Hematopoietic multipotent progenitor cell treated with erythropoietin and hydrocortisone succinate and interleukin-3 and kit ligand, for 6 days (in vitro differentiated cells): Measurements from ENCODE around the gene TNFRSF18.

Experiments used
- DNase-seq: peaks from one replicate; pipeline ENCODE4 v3.0.0-alpha.2; 2015

TNFRSF18 gene

GRCh38 chr1:1162597-1163537 lies 43.5 kb downstream of the TNFRSF18 start:
- DNase-seq = no peak

GRCh38 chr1:1161683-1162079 lies 44.7 kb downstream of the TNFRSF18 start:
- no peak for DNase-seq

DNA sequence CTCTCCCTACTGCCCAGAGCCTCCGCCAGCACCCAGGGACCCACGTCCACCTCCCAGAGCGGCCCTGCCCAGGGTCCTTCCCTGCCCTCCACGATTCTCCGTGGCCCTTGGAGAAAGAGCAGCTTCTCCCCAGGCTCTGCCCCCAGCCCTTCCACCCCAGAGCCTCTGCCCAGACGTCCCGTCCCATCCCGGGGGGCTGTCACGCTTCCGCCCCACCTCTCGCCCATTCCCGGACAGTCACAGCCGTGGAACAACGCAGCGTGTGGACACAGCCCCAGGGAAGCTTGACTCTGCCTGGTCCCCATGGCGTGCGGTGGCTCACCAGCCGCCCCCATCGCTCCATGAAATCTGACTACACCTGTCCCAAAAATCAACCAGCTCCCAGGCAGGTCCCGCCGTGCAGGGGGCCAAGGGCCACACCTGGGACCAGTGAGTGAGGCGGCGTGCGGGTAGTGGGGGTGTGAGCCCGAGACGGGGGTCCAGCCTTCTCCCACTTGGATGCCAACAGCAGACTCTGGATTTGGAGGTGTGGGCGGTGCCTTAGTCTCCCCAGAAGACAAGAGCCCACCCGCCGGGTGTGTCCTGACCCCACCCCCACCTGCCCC lies 45.2 kb downstream of the TNFRSF18 start:
- no peak for DNase-seq

GRCh38 chr1:1160281-1160930 lies 46.0 kb downstream of the TNFRSF18 start:
- no peak for DNase-seq

- peak; percentile 56 for DNase-seq
These were observed 48.3 kb downstream of the TNFRSF18 start for GRCh38 chr1:1157914-1158710.

- peak; percentile 90 for DNase-seq
These were observed 48.9 kb downstream of the TNFRSF18 start for GRCh38 chr1:1157426-1157913.

DNA sequence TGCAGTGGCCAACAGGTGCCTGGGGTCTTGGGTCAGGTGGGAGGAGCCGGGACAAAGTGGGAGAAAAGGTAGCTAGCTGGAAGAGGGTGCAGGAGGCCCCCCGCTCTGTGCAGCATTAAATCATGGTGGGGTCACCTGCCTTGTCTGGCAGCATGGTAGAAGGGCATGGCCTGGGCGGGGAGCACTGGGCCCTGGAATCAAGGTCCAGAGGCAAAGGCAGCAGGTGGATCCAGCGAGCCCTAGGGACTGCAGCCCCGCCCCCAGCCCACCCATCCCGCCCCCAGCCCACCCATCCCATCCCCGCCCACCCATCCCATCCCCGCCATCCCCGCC lies 49.4 kb downstream of the TNFRSF18 start:
- DNase-seq = no peak

DNA sequence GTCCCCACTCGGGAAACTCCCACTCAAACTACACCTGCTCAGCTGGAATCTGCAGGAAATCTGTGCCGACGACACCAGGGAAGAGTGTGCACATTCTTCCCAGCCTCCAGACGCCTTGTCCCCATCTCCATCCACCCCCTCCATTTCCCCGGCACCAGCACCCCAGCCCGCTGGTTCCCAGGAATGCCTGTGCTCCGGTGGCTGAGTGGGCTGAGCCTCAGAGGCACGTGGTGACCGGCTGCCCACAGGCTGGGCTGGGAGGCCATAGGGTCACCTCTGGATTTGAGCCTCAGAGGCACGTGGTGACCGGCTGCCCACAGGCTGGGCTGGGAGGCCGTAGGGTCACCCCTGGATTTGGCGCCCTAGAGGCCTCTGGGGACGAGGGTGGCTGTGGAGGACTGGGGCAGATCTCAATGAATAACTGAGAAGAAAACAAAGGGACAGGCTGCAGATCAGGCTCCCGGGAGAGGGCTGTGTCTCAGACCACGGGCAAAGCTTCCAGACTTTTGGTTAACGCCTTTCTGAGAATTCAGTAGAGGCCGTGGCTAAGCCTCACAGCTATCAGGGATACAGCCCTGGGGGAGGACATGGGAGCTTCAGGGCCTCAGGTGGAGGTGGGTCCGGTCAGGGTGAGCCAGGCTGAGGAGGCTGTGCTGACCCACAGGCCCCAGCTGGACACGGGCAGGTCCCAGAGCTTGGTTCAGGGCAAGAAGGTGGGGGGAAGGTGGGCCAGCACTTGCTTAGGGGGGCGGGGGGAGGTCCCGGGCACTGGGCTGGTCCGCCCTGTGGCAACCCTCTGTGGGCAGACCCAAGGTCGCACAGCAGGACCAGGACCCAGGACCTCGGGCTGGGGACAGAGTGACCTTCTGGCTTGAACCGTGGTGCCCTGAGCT lies 50.0 kb downstream of the TNFRSF18 start:
- peak; percentile 30 for DNase-seq

- DNase-seq = no peak
These were observed 51.1 kb downstream of the TNFRSF18 start for GRCh38 chr1:1155258-1155657.

DNA sequence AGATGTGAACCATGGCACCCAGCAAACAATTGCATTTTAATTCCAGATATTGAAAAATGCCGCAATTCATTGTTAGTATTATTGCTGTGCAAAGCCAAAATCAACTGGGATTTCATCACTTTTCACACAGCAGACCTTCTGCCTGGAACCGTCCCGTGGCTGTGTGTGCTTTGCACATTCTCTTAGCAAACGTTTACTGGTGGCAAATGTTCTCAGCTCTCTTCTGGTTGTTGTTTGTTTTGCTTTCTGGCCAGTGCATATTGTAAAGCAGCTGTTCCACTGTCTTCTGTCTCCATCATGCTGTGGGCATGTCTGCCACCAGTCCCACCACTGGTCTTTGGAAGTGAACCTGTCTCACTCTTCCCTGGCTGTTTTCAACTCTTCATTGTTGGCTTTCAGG lies 52.5 kb downstream of the TNFRSF18 start:
- no peak for DNase-seq
